ENCODE results near the gene CHPF. TPM values are rescaled to one million over a fixed set of nuclear protein-coding genes. Genes with fewer than 3 reads are reported as not detected.

The CHPF gene
- total RNA-seq, 1 donor from 2014 or later, result 151 TPM

GRCh38 chr2:219522111-219523030 lies 21.2 kb downstream of the CHPF start:
- H3K4me3 Mint-ChIP-seq (ENCODE audit: unreplicated experiment), result no peak overlapping the region
- peaks cover 37% of the 10 kb centered on the region for H3K4me1 Mint-ChIP-seq (ENCODE audit: low read depth, unreplicated experiment)
- DNase-seq (ENCODE audit: low read depth), result peak; percentile 81
- no peaks in the 10 kb centered on the region for H3K79me2 ChIP-seq (ENCODE audit: insufficient read depth, low read length)
- no peak overlapping the region for H3K4me3 ChIP-seq (ENCODE audit: insufficient read depth, low read depth, low read length)
- no peaks in the 10 kb centered on the region for H3K9me3 ChIP-seq (ENCODE audit: insufficient read depth, low read depth, low read length)
- H3K36me3 ChIP-seq (ENCODE audit: insufficient read depth, low read length), result no peaks in the 10 kb centered on the region
- H3K36me3 Mint-ChIP-seq (ENCODE audit: low read depth, unreplicated experiment), result no peaks in the 10 kb centered on the region
- H3K4me2 ChIP-seq (ENCODE audit: low read length), result peak overlapping the region; percentile 64
- no peak for FAIRE-seq
- no peaks in the 10 kb centered on the region for H4K20me1 ChIP-seq (ENCODE audit: insufficient read depth, low read length)
- peaks cover 8% of the 10 kb centered on the region for H3K27me3 ChIP-seq (ENCODE audit: insufficient read depth, low read length)
- H3K9ac ChIP-seq (ENCODE audit: low read length), result peak overlapping the region; percentile 41
- TF ChIP-seq CTCF (IDR thresholded peaks at IDR 0.05; ENCODE audit: insufficient read depth, low read depth, low read length) (no peak), EZH2 (IDR thresholded peaks at IDR 0.05; ENCODE audit: insufficient read depth, low read length) (no peak)
- H3K27me3 Mint-ChIP-seq (ENCODE audit: low read depth, unreplicated experiment), result peaks cover 35% of the 10 kb centered on the region
- peak overlapping the region; percentile 24 for H3K27ac ChIP-seq (ENCODE audit: low read depth, low read length)
- H3K9me3 Mint-ChIP-seq (ENCODE audit: unreplicated experiment), result no peaks in the 10 kb centered on the region
- peak overlapping the region; percentile 8 for H3K27ac Mint-ChIP-seq (ENCODE audit: unreplicated experiment)
- H3K4me1 ChIP-seq (ENCODE audit: insufficient read depth, low read length), result peaks cover 30% of the 10 kb centered on the region
- peak overlapping the region; percentile 72 for H2AFZ ChIP-seq (ENCODE audit: low read depth, low read length)

- Histone ChIP-seq H3K4me2 (ENCODE audit: low read length) (peak overlapping the region; percentile 64), H3K9ac (ENCODE audit: low read length) (peak overlapping the region; percentile 37), H3K36me3 (ENCODE audit: insufficient read depth, low read length) (no peaks in the 10 kb centered on the region), H3K4me3 (ENCODE audit: insufficient read depth, low read depth, low read length) (no peak overlapping the region), H4K20me1 (ENCODE audit: insufficient read depth, low read length) (no peaks in the 10 kb centered on the region), H3K27me3 (ENCODE audit: insufficient read depth, low read length) (peaks cover 3% of the 10 kb centered on the region), H2AFZ (ENCODE audit: low read depth, low read length) (peak overlapping the region; percentile 72), H3K4me1 (ENCODE audit: insufficient read depth, low read length) (peaks cover 30% of the 10 kb centered on the region), H3K9me3 (ENCODE audit: insufficient read depth, low read depth, low read length) (no peaks in the 10 kb centered on the region), H3K79me2 (ENCODE audit: insufficient read depth, low read length) (no peaks in the 10 kb centered on the region), H3K27ac (ENCODE audit: low read depth, low read length) (no peak overlapping the region)
- no peak for TF ChIP-seq EZH2 (IDR thresholded peaks at IDR 0.05; ENCODE audit: insufficient read depth, low read length)
- peak; percentile 50 for TF ChIP-seq CTCF (IDR thresholded peaks at IDR 0.05; ENCODE audit: insufficient read depth, low read depth, low read length)
- Mint-ChIP-seq H3K4me3 (ENCODE audit: unreplicated experiment) (no peak overlapping the region), H3K9me3 (ENCODE audit: unreplicated experiment) (no peaks in the 10 kb centered on the region), H3K36me3 (ENCODE audit: low read depth, unreplicated experiment) (no peaks in the 10 kb centered on the region), H3K27me3 (ENCODE audit: low read depth, unreplicated experiment) (peaks cover 35% of the 10 kb centered on the region), H3K4me1 (ENCODE audit: low read depth, unreplicated experiment) (peaks cover 34% of the 10 kb centered on the region), H3K27ac (ENCODE audit: unreplicated experiment) (no peak overlapping the region)
- FAIRE-seq (no peak), DNase-seq (ENCODE audit: low read depth) (no peak)
Observed at GRCh38 chr2:219521066-219521880, 22.3 kb downstream of the CHPF start.

All from astrocyte (in vitro differentiated cells and primary cell).